HCT116 (cell line): ENCODE results near the gene MAN1A1. TPM values are rescaled to one million over a fixed set of nuclear protein-coding genes. Genes with fewer than 3 reads are reported as not detected.

Experiments
- ATAC-seq: fragments of 200-7000 bp; cut with Tn5 transposase; 2 replicates; pipeline ENCODE4 v1.9.1; 2020; ENCODE audit warnings: mild to moderate bottlenecking, moderate library complexity
- BruUV-seq: library from RNA; stranded (reverse); fragments of 400-500 nt; replicated peaks from 2 replicates; lab custom pipeline; 2021; lab: Mats Ljungman, UMichigan
- CTCF ChIA-PET: fragments of 300-600 bp; sonication (Branson Sonifier 250); formaldehyde crosslinking; loops from one replicate; lab custom pipeline; 2021; ENCODE audit warnings: antibody characterized with exemption; lab: Charles Lee
- POLR2A ChIA-PET: fragments of 300-600, 350-600 bp; sonication (Branson Sonifier 250); formaldehyde crosslinking; loops from one replicate; lab custom pipeline; 2021; ENCODE audit warnings: antibody characterized with exemption; lab: Charles Lee
- RAD21 ChIA-PET, 2 experiments: fragments of 300-600 bp; sonication (Branson Sonifier 250); formaldehyde crosslinking; loops; one replicate each; lab custom pipeline; 2023; ENCODE audit warnings: low total read pairs in 2 of 2; ENCODE audit not compliant: uncharacterized antibody in 2 of 2, unreplicated experiment in 2 of 2, low non-redundant PET in 1 of 2; lab: Charles Lee
- DNase-seq: peaks from one replicate; pipeline ENCODE4 v3.0.0-alpha.2; 2010; ENCODE audit warnings: low read depth, low spot score
- H2AFZ ChIP-seq: fragments of 200-600 bp; shearing (Covaris generic), sonication (generic); 2 replicates; pipeline ENCODE4 v1.6.1; 2017; ENCODE audit warnings: low read depth, mixed run types, mixed read lengths, antibody characterized with exemption, low read length; ENCODE audit not compliant: poor library complexity, severe bottlenecking
- H3K27ac ChIP-seq: 2 replicates; pipeline ENCODE4 v1.5.1; 2012; ENCODE audit warnings: low read depth, low read length
- H3K27me3 ChIP-seq: fragments of 200-600 bp; sonication (generic); 2 replicates; pipeline ENCODE4 v1.6.1; 2016; ENCODE audit warnings: mixed run types, low read length, mixed read lengths; ENCODE audit not compliant: insufficient read depth
- H3K36me3 ChIP-seq, 2 experiments: fragments of 200-500 bp in 1 of 2; fragments of 200-600 bp in 1 of 2; sonication (Bioruptor generic) in 1 of 2; sonication (generic) in 1 of 2; 2 replicates each; pipeline versions ENCODE4 v1.5.1 to v1.6.1; 2014 to 2016; ENCODE audit warnings: low read length in 2 of 2, inconsistent platforms in 1 of 2, mixed read lengths in 1 of 2, mixed run types in 1 of 2; ENCODE audit not compliant: insufficient read depth in 2 of 2, control insufficient read depth in 1 of 2
- H3K4me1 ChIP-seq, 2 experiments: fragments of 200-600 bp in 1 of 2; sonication (generic) in 1 of 2; 2 replicates each; pipeline versions ENCODE4 v1.5.1 to v1.6.1; 2012 to 2017; ENCODE audit warnings: low read length in 2 of 2, inconsistent platforms in 1 of 2, mild to moderate bottlenecking in 1 of 2, mixed read lengths in 1 of 2, mixed run types in 1 of 2, moderate library complexity in 1 of 2; ENCODE audit not compliant: insufficient read depth in 2 of 2, control insufficient read depth in 1 of 2
- H3K4me2 ChIP-seq: fragments of 200-600 bp; sonication (generic); 2 replicates; pipeline ENCODE4 v1.6.1; 2017; ENCODE audit warnings: mixed run types, low read length, mixed read lengths
- H3K4me3 ChIP-seq, 2 experiments: fragments of 200-600 bp in 1 of 2; sonication (generic) in 1 of 2; replicated peaks in 1 of 2; 2 replicates each; pipeline ENCODE4 v1.5.1; 2011 to 2016; ENCODE audit warnings: low read length in 2 of 2, control low read depth in 1 of 2, low read depth in 1 of 2, mild to moderate bottlenecking in 1 of 2, mixed read lengths in 1 of 2, mixed run types in 1 of 2
- H3K79me2 ChIP-seq: fragments of 200-600 bp; sonication (generic); 2 replicates; pipeline ENCODE4 v1.6.1; 2017; ENCODE audit warnings: mild to moderate bottlenecking, mixed run types, low read length, moderate library complexity, mixed read lengths; ENCODE audit not compliant: insufficient read depth
- H3K9ac ChIP-seq: fragments of 200-600 bp; sonication (generic); 2 replicates; pipeline ENCODE4 v1.6.1; 2016; ENCODE audit warnings: low read length, mixed read lengths
- H3K9me2 ChIP-seq: fragments of 200-600 bp; sonication (generic), shearing (Covaris generic); 2 replicates; pipeline ENCODE4 v1.6.1; 2017; ENCODE audit warnings: mixed run types, mild to moderate bottlenecking, moderate library complexity; ENCODE audit not compliant: insufficient read depth
- H3K9me3 ChIP-seq, 2 experiments: fragments of 200-500 bp in 1 of 2; fragments of 200-600 bp in 1 of 2; sonication (Bioruptor generic) in 1 of 2; sonication (generic) in 1 of 2; 2 replicates each; pipeline ENCODE4 v1.6.1; 2014 to 2017; ENCODE audit warnings: low read length in 2 of 2, mixed read lengths in 2 of 2, inconsistent platforms in 1 of 2, low read depth in 1 of 2, mild to moderate bottlenecking in 1 of 2, mixed run types in 1 of 2, moderate library complexity in 1 of 2; ENCODE audit not compliant: control insufficient read depth in 1 of 2, insufficient read depth in 1 of 2
- H4K20me1 ChIP-seq: fragments of 200-600 bp; sonication (generic), shearing (Covaris generic); 2 replicates; pipeline ENCODE4 v1.6.1; 2017; ENCODE audit warnings: mixed run types, mild to moderate bottlenecking, moderate library complexity; ENCODE audit not compliant: insufficient read depth
- ATF3 ChIP-seq: IDR thresholded peaks from 2 replicates; pipeline ENCODE4 v1.6.1; 2012
- ELF1 ChIP-seq: IDR thresholded peaks from 2 replicates; pipeline ENCODE4 v1.6.1; 2012; ENCODE audit warnings: low read depth, borderline replicate concordance
- EZH2phosphoT487 ChIP-seq: fragments of 200-600 bp; IDR thresholded peaks from 2 replicates; pipeline ENCODE4 v1.6.1; 2018; ENCODE audit warnings: antibody characterized with exemption, borderline replicate concordance
- JUND ChIP-seq: IDR thresholded peaks from 2 replicates; pipeline ENCODE4 v1.6.1; 2012
- RAD21 ChIP-seq: IDR thresholded peaks from 2 replicates; pipeline ENCODE4 v1.6.1; 2012; ENCODE audit warnings: low read depth, mild to moderate bottlenecking
- REST ChIP-seq: IDR thresholded peaks from 2 replicates; pipeline ENCODE4 v1.6.1; 2012; ENCODE audit warnings: low read depth
- SP1 ChIP-seq: IDR thresholded peaks from 2 replicates; pipeline ENCODE4 v1.6.1; 2012; ENCODE audit warnings: low read depth
- SRF ChIP-seq: IDR thresholded peaks from 2 replicates; pipeline ENCODE4 v1.6.1; 2012; ENCODE audit warnings: low read depth
- TCF7L2 ChIP-seq: IDR thresholded peaks from 2 replicates; pipeline ENCODE4 v1.7.0; 2011; ENCODE audit warnings: borderline replicate concordance, inconsistent platforms; ENCODE audit not compliant: insufficient read depth, insufficient read length; ENCODE audit errors: extremely low read depth
- YY1 ChIP-seq: IDR thresholded peaks from 2 replicates; pipeline ENCODE4 v1.6.1; 2011; ENCODE audit warnings: low read length, low read depth, moderate library complexity, mild to moderate bottlenecking; ENCODE audit not compliant: insufficient replicate concordance; ENCODE audit errors: extremely low read depth
- ZBTB33 ChIP-seq: IDR thresholded peaks from 2 replicates; pipeline ENCODE4 v1.6.1; 2011; ENCODE audit warnings: mild to moderate bottlenecking, low read length, moderate library complexity; ENCODE audit not compliant: insufficient replicate concordance; ENCODE audit errors: extremely low read depth
- ZFX ChIP-seq: fragments of 450-650 bp; IDR thresholded peaks from 2 replicates; pipeline ENCODE4 v1.6.1; 2017
- intact Hi-C: fragments of 100-400 bp; cut with micrococcal nuclease; formaldehyde crosslinking; loops from 2 replicates; pipeline ENCODE4 v1.10.0; 2022
- total RNA-seq: library from RNA; stranded (reverse); gene quantifications from one replicate; pipeline ENCODE4 v1.2.1, GENCODE V29; 2021; ENCODE audit not compliant: unreplicated experiment

MAN1A1 gene
- total RNA-seq, 1 experiment from 2014 or later, result 46.0 TPM

- Histone ChIP-seq H3K4me2 (no peak overlapping the region; the same call in 1 of the 2 replicates), H3K4me3 (no peak overlapping the region), H3K9me2 (no peaks in the 10 kb centered on the region), H3K36me3 (no peaks in the 10 kb centered on the region), H3K27ac (peak overlapping the region; percentile 59; the same call in 1 of the 2 replicates), H3K9ac (no peak overlapping the region), H3K27me3 (no peaks in the 10 kb centered on the region), H3K4me1 (peaks cover 57 to 62% of the 10 kb centered on the region in 2 experiments), H2AFZ (no peak overlapping the region), H4K20me1 (0 out of 2 replicates have a peak, but pooled peaks cover under 1% of the 10 kb centered on the region), H3K79me2 (no peaks in the 10 kb centered on the region; the same call in 1 of the 2 replicates), H3K9me3 (no peaks in the 10 kb centered on the region)
- ChIA-PET CTCF (no interaction called here), RAD21 (no interaction called here), POLR2A (no interaction called here)
- no TSS peak for BruUV-seq
- TF ChIP-seq ELF1 (no peak), YY1 (no peak), ZFX (no peak), RAD21 (no peak), ATF3 (no peak), EZH2phosphoT487 (no peak), REST (no peak), ZBTB33 (no peak), SRF (no peak), JUND (no peak), SP1 (no peak), TCF7L2 (no peak)
- no peak for DNase-seq
- intact Hi-C loops, result no loop called here
- no peak for ATAC-seq
Measured at GRCh38 chr6:119256392-119256791, 93.2 kb downstream of the MAN1A1 start.
